K562 (cell line): Measurements from ENCODE around the gene SNX15. TPM values are rescaled to one million over a fixed set of nuclear protein-coding genes. Genes with fewer than 3 reads are reported as not detected.

Experiments used
- ATAC-seq: fragments of 200-7000 bp; cut with Tn5 transposase; 3 replicates; pipeline ENCODE4 v1.9.1; 2020; ENCODE audit warnings: moderate library complexity
- BruUV-seq: library from RNA; stranded (reverse); fragments of 400-500 nt; replicated peaks from 2 replicates; lab custom pipeline; 2021; lab: Mats Ljungman, UMichigan
- CTCF ChIA-PET: fragments of 300-600 bp; formaldehyde crosslinking; extraction: SDS; loops from one replicate; lab custom pipeline; 2021; ENCODE audit warnings: low intra/inter-chr PET ratio; lab: Yijun Ruan, JAX
- POLR2A ChIA-PET: fragments of 300-600, 350-650 bp; sonication (Branson Sonifier 250); formaldehyde crosslinking; extraction: SDS; loops from one replicate; lab custom pipeline; 2021; ENCODE audit warnings: antibody characterized with exemption, inconsistent platforms; lab: Yijun Ruan, JAX
- DNase-seq, 4 experiments: peaks; one replicate each; pipeline versions ENCODE4 v3.0.0 to v3.0.0-alpha.2; 2011 to 2018; ENCODE audit warnings: low spot score in 3 of 4, mixed read lengths in 3 of 4; ENCODE audit errors: extremely low read depth in 1 of 4
- FAIRE-seq: peaks from 2 replicates; lab custom pipeline; 2011; peaks lifted over from hg19 to GRCh38; lab: Jason Lieb, UNC
- H2AFZ ChIP-seq: 2 replicates; pipeline ENCODE4 v1.6.0; 2011; ENCODE audit warnings: low read depth, low read length, control low read depth, inconsistent platforms
- H3K27ac ChIP-seq: fragments of 200-600 bp; 3 replicates; pipeline ENCODE4 v1.8.0; 2011; ENCODE audit warnings: low read depth, mild to moderate bottlenecking, control low read depth, inconsistent platforms, low read length, moderate library complexity, mixed read lengths; ENCODE audit errors: extremely low read depth
- H3K27me3 ChIP-seq, 2 experiments: fragments of 300-600 bp in 1 of 2; 2 replicates in 1 of 2; 3 replicates in 1 of 2; pipeline versions ENCODE4 v1.6.0 to v1.8.0; 2011; ENCODE audit warnings: inconsistent platforms in 2 of 2, low read length in 2 of 2, mild to moderate bottlenecking in 1 of 2, mixed read lengths in 1 of 2, moderate library complexity in 1 of 2; ENCODE audit not compliant: control insufficient read depth in 2 of 2, insufficient read depth in 2 of 2
- H3K36me3 ChIP-seq: fragments of 300-600 bp; 3 replicates; pipeline ENCODE4 v1.8.0; 2011; ENCODE audit warnings: mild to moderate bottlenecking, low read length, inconsistent platforms; ENCODE audit not compliant: control insufficient read depth, insufficient read depth
- H3K4me1 ChIP-seq, 2 experiments: fragments of 200-600 bp in 1 of 2; replicated peaks in 1 of 2; 2 replicates in 1 of 2; 3 replicates in 1 of 2; pipeline versions ENCODE4 v1.5.1 to v1.8.0; 2011; ENCODE audit warnings: inconsistent platforms in 2 of 2, low read length in 2 of 2, mild to moderate bottlenecking in 1 of 2, mixed read lengths in 1 of 2, moderate library complexity in 1 of 2; ENCODE audit not compliant: control insufficient read depth in 2 of 2, insufficient read depth in 2 of 2
- H3K4me2 ChIP-seq: 2 replicates; pipeline ENCODE4 v1.6.1; 2011; ENCODE audit warnings: low read length, control low read depth, inconsistent platforms, mixed read lengths; ENCODE audit not compliant: insufficient read depth
- H3K4me3 ChIP-seq: fragments of 200-600 bp; sonication (generic), shearing (Covaris generic); 2 replicates; pipeline ENCODE4 v1.5.1; 2016; ENCODE audit warnings: control low read depth, inconsistent platforms
- H3K79me2 ChIP-seq: fragments of 200-600 bp; 3 replicates; pipeline ENCODE4 v1.8.0; 2011; ENCODE audit warnings: low read length, inconsistent platforms; ENCODE audit not compliant: control insufficient read depth, insufficient read depth
- H3K9ac ChIP-seq, 2 experiments: 2 replicates each; pipeline versions ENCODE4 v1.6.0 to v1.6.1; 2011; ENCODE audit warnings: low read depth in 2 of 2, low read length in 2 of 2, control low read depth in 1 of 2, inconsistent platforms in 1 of 2, mild to moderate bottlenecking in 1 of 2, mixed read lengths in 1 of 2; ENCODE audit not compliant: insufficient read depth in 1 of 2
- H3K9me1 ChIP-seq: one replicate; pipeline ENCODE4 v1.6.0; 2011; ENCODE audit warnings: inconsistent platforms, mild to moderate bottlenecking, low read length, moderate library complexity; ENCODE audit not compliant: control insufficient read depth, insufficient read depth
- H3K9me3 ChIP-seq: replicated peaks from 2 replicates; pipeline ENCODE4 v1.5.1; 2011; ENCODE audit warnings: low read depth, low read length, inconsistent platforms; ENCODE audit not compliant: control insufficient read depth, insufficient read depth
- H4K20me1 ChIP-seq: replicated peaks from 2 replicates; pipeline ENCODE4 v1.6.1; 2011; ENCODE audit warnings: low read length, inconsistent platforms, mixed read lengths; ENCODE audit not compliant: control insufficient read depth, insufficient read depth
- EHMT2 ChIP-seq: fragments of 450-650 bp; IDR thresholded peaks from 2 replicates; pipeline ENCODE4 v1.6.1; 2018; ENCODE audit warnings: antibody characterized with exemption
- GABPB2 ChIP-seq: fragments of 250-450 bp; sonication (Bioruptor Pico); conservative IDR thresholded peaks from 2 replicates; pipeline ENCODE4 v1.5.1; 2021; ENCODE audit warnings: mild to moderate bottlenecking
- GTF2E2 ChIP-seq: fragments of 200-800 bp; sonication (Bioruptor generic); IDR thresholded peaks from 2 replicates; pipeline ENCODE4 v1.6.1; 2016; ENCODE audit warnings: missing genetic modification characterization, missing compliant biosample characterization
- GTF3C2 ChIP-seq: IDR thresholded peaks from 3 replicates; pipeline ENCODE4 v1.6.1; 2011; ENCODE audit warnings: borderline replicate concordance, mild to moderate bottlenecking, moderate library complexity; ENCODE audit not compliant: insufficient read length; ENCODE audit errors: extremely low read depth
- HSF4 ChIP-seq: fragments of 250-450 bp; sonication (Bioruptor Pico); IDR thresholded peaks from 2 replicates; pipeline ENCODE4 v2.1.2; 2022; ENCODE audit warnings: mild to moderate bottlenecking, moderate library complexity, borderline replicate concordance
- KAT2B ChIP-seq: IDR thresholded peaks from one replicate; pipeline ENCODE4 v1.6.1; 2012; ENCODE audit warnings: low read depth, mild to moderate bottlenecking, control low read depth, inconsistent platforms, low read length, moderate library complexity
- KAT7 ChIP-seq: sonication (generic); formaldehyde crosslinking; IDR thresholded peaks from 2 replicates; pipeline ENCODE4 v1.8.0; 2022; ENCODE audit warnings: missing genetic modification reagents, mild to moderate bottlenecking, borderline replicate concordance
- MNT ChIP-seq, 2 experiments: fragments of 450-650 bp; conservative IDR thresholded peaks; 2 replicates each; pipeline ENCODE4 v1.6.1; 2017; ENCODE audit warnings: mild to moderate bottlenecking in 2 of 2, moderate library complexity in 2 of 2
- NFIX ChIP-seq: fragments of 250-450 bp; sonication (Bioruptor Pico); IDR thresholded peaks from 2 replicates; pipeline ENCODE4 v1.4.0; 2020; ENCODE audit warnings: low read depth, mild to moderate bottlenecking, moderate library complexity
- POU5F1 ChIP-seq: fragments of 150-350 bp; IDR thresholded peaks from 2 replicates; pipeline ENCODE4 v1.6.1; 2014; ENCODE audit warnings: borderline replicate concordance, low read length, low read depth, mild to moderate bottlenecking; ENCODE audit not compliant: partially characterized antibody
- PTTG1 ChIP-seq: fragments of 450-650 bp; IDR thresholded peaks from 2 replicates; pipeline ENCODE4 v1.6.1; 2016; ENCODE audit warnings: low read depth, mild to moderate bottlenecking, missing genetic modification characterization, missing compliant biosample characterization
- RCOR1 ChIP-seq, 2 experiments: IDR thresholded peaks; 2 replicates each; pipeline ENCODE4 v1.6.1; 2012; ENCODE audit warnings: low read depth in 2 of 2, low read length in 2 of 2, borderline replicate concordance in 1 of 2, improper control_type of control experiment in 1 of 2
- SMAD1 ChIP-seq: fragments of 150-350 bp; IDR thresholded peaks from 2 replicates; pipeline ENCODE4 v1.6.1; 2014; ENCODE audit warnings: low read length, low read depth; ENCODE audit not compliant: partially characterized antibody
- SPI1 ChIP-seq: IDR thresholded peaks from 2 replicates; pipeline ENCODE4 v1.6.1; 2011; ENCODE audit warnings: low read depth, low read length, control low read depth, borderline replicate concordance
- TRIM28 ChIP-seq: fragments of 450-650 bp; IDR thresholded peaks from 2 replicates; pipeline ENCODE4 v1.6.1; 2017
- ZNF224 ChIP-seq: sonication (generic); formaldehyde crosslinking; IDR thresholded peaks from 2 replicates; pipeline ENCODE4 v1.8.0; 2022; ENCODE audit warnings: mild to moderate bottlenecking, missing genetic modification reagents
- ZNF274 ChIP-seq: IDR thresholded peaks from 2 replicates; pipeline ENCODE4 v1.6.1; 2011; ENCODE audit warnings: low read depth, mild to moderate bottlenecking, low read length, moderate library complexity, borderline replicate concordance
- ZNF511 ChIP-seq: sonication (generic); formaldehyde crosslinking; IDR thresholded peaks from 2 replicates; pipeline ENCODE4 v1.8.0; 2022; ENCODE audit warnings: mild to moderate bottlenecking, missing genetic modification reagents
- WGBS: fragments of 100-300 bp; shearing (Covaris generic); methylation state at CpG from one replicate; pipeline ENCODE4 v1.1.6; 2016; ENCODE audit warnings: low coverage, mixed read lengths; ENCODE audit not compliant: insufficient coverage; ENCODE audit errors: missing lambda C conversion rate; 5-methylcytosine and 5-hydroxymethylcytosine counted together
- in situ Hi-C: fragments of 300-500 bp; cut with MboI; formaldehyde crosslinking; loops from 4 replicates; pipeline ENCODE4 v1.15.0; 2018; ENCODE audit warnings: inconsistent platforms, mixed read lengths
- intact Hi-C: fragments of 100-400 bp; cut with micrococcal nuclease; formaldehyde crosslinking; loops from 2 replicates; pipeline ENCODE4 v1.14.2; 2022
- polyA plus RNA-seq, 8 experiments: library from polyadenylated mRNA; depleted of rRNA in 4 of 8; stranded (reverse) in 5 of 8; unstranded in 3 of 8; fragments of >200 nt; fragmentation: Nextera tagmentation in 2 of 8; fragmentation: Illumina TruSeq in 1 of 8; extraction: Ambion mirVana in 2 of 8; extraction: Trizol in 1 of 8; gene quantifications; 2 replicates each; pipeline versions ENCODE4 v1.2.1 to v1.2.3, GENCODE V29; 2011 to 2014; ENCODE audit warnings: inconsistent platforms in 1 of 8, missing spikeins in 1 of 8
- total RNA-seq, 7 experiments: library from RNA; depleted of rRNA in 6 of 7; stranded (reverse); fragments of >200 nt in 6 of 7; fragmentation: Illumina TruSeq in 2 of 7; extraction: Trizol in 2 of 7; gene quantifications; 2 replicates each; pipeline versions ENCODE4 v1.2.1 to v1.2.3, GENCODE V29; 2011 to 2021; ENCODE audit warnings: low replicate concordance in 1 of 7

SNX15 gene
- total and polyA plus RNA-seq, 9 of the 15 experiments (the other 6 are each of a cell fraction or from before 2014, with no cell fraction given): 1.8 to 27.8 (median 15.2) TPM

- Histone ChIP-seq H2AFZ (peak overlapping the region; percentile 81), H3K4me1 (peaks cover 23% of the 10 kb centered on the region in 2 experiments; a peak in 4 of 5 replicates), H3K36me3 (no peaks in the 10 kb centered on the region), H3K27ac (peak overlapping the region; percentile 55), H3K9me1 (no peaks in the 10 kb centered on the region), H3K79me2 (no peaks in the 10 kb centered on the region), H3K9ac (peak overlapping the region in 1 of 2 experiments; percentile 42; a peak in 1 of 4 replicates), H3K9me3 (no peaks in the 10 kb centered on the region), H3K4me3 (no peak overlapping the region), H4K20me1 (no peaks in the 10 kb centered on the region), H3K4me2 (peak overlapping the region; percentile 68), H3K27me3 (no peaks in the 10 kb centered on the region)
- ChIA-PET POLR2A (interaction anchor here (0.7 to 1.4 kb wide), 7 partner anchors 9 to 425 kb away, joined by 3 to 6 read pairs (median 3); partner anchors contain the start of genes ARL2 and NEAT1), CTCF (no interaction called here)
- BruUV-seq: no TSS peak
- DNase-seq (peak; percentile 64 to 68 (median 65)), ATAC-seq (peak; percentile 49), FAIRE-seq (peak; percentile 88)
- in situ Hi-C loops (loop anchor here (5.0 kb wide), 1 partner anchor 151 kb away; no protein-coding TSS in a partner anchor), intact Hi-C loops (no loop called here)
- 0% methylated on average over 1 of the region's 1 CpG for WGBS
- TF ChIP-seq PTTG1 (tag) (no peak), ZNF224 (CRISPR knock-in tag) (no peak), KAT2B (no peak), ZNF511 (CRISPR knock-in tag) (no peak), SMAD1 (no peak), TRIM28 (0 out of 2 replicates have a peak, but pooled peaks have one; percentile 33), MNT (conservative IDR thresholded peaks at IDR 0.05) (peak in 1 of 2 experiments; percentile 50; a peak in 1 of 4 replicates), GTF2E2 (tag) (no peak), POU5F1 (no peak), KAT7 (CRISPR knock-in tag) (no peak), RCOR1 (IDR thresholded peaks at IDR 0.05; ENCODE audit: borderline replicate concordance in 1 of 2, low read depth in 2 of 2, low read length in 2 of 2) (peak in 1 of 2 experiments; percentile 47; a peak in 1 of 4 replicates), GABPB2 (CRISPR knock-in tag) (no peak), HSF4 (CRISPR knock-in tag) (no peak), EHMT2 (peak; percentile 36; the same call in 1 of the 2 replicates), GTF3C2 (no peak), NFIX (CRISPR knock-in tag) (no peak), SPI1 (no peak), ZNF274 (no peak)
Measured at GRCh38 chr11:64998141-64998540, 29.1 kb upstream of the SNX15 start.
